GM13977 (cell line): ENCODE results near the gene ALPG.
A peak's percentile ranks its signal among the peaks of the same experiment; 100 is the strongest.
"Not testable (repeated sequence)": the region's sequence is repeated elsewhere in the genome, so short reads cannot be mapped to it uniquely, and the experiment has no call there.

Source experiments
- DNase-seq: peaks from one replicate; pipeline ENCODE4 v3.0.0; 2012; ENCODE audit warnings: low spot score
- in situ Hi-C: fragments of 300-500 bp; cut with MboI; formaldehyde crosslinking; loops from one replicate; pipeline ENCODE4 v1.12.0; 2022; ENCODE audit warnings: low sequenced_read_pairs, low pct_unique_long_range_greater_than_20kb, mixed read lengths, inconsistent platforms; ENCODE audit not compliant: unreplicated experiment
- TF ChIP-seq, protein P1 (sequence below): IDR thresholded peaks from 2 replicates; pipeline ENCODE4 v1.5.1; 2012; ENCODE audit warnings: mild to moderate bottlenecking, control low read depth; ENCODE audit not compliant: insufficient read depth; ENCODE audit errors: extremely low read depth, missing control alignments

ALPG gene

GRCh38 chr2:232365621-232366321 is 40.9 kb upstream of the ALPG start:
- DNase-seq: no peak
- TF ChIP-seq, protein P1, sequence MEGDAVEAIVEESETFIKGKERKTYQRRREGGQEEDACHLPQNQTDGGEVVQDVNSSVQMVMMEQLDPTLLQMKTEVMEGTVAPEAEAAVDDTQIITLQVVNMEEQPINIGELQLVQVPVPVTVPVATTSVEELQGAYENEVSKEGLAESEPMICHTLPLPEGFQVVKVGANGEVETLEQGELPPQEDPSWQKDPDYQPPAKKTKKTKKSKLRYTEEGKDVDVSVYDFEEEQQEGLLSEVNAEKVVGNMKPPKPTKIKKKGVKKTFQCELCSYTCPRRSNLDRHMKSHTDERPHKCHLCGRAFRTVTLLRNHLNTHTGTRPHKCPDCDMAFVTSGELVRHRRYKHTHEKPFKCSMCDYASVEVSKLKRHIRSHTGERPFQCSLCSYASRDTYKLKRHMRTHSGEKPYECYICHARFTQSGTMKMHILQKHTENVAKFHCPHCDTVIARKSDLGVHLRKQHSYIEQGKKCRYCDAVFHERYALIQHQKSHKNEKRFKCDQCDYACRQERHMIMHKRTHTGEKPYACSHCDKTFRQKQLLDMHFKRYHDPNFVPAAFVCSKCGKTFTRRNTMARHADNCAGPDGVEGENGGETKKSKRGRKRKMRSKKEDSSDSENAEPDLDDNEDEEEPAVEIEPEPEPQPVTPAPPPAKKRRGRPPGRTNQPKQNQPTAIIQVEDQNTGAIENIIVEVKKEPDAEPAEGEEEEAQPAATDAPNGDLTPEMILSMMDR: peak; percentile 45
- in situ Hi-C loops: no loop called here

DNA sequence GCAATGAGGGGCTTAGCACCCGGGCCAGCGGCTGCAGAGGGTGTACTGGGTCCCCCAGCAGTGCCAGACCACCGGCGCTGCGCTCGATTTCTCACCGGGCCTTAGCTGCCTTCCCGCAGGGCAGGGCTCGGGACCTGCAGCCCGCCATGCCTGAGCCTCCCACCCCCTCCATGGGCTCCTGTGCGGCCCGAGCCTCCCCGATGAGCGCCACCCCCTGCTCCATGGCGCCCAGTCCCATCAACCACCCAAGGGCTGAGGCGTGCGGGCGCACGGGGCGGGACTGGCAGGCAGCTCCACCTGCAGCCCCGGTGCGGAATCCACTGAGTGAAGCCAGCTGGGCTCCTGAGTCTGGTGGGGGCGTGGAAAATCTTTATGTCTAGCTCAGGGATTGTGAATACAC is 40.2 kb upstream of the ALPG start:
- in situ Hi-C loops, DNase-seq: not testable (repeated sequence)

GRCh38 chr2:232367016-232367415 is 39.6 kb upstream of the ALPG start:
- in situ Hi-C loops: no loop called here
- no peak for DNase-seq
- TF ChIP-seq, protein P1: no peak

DNA sequence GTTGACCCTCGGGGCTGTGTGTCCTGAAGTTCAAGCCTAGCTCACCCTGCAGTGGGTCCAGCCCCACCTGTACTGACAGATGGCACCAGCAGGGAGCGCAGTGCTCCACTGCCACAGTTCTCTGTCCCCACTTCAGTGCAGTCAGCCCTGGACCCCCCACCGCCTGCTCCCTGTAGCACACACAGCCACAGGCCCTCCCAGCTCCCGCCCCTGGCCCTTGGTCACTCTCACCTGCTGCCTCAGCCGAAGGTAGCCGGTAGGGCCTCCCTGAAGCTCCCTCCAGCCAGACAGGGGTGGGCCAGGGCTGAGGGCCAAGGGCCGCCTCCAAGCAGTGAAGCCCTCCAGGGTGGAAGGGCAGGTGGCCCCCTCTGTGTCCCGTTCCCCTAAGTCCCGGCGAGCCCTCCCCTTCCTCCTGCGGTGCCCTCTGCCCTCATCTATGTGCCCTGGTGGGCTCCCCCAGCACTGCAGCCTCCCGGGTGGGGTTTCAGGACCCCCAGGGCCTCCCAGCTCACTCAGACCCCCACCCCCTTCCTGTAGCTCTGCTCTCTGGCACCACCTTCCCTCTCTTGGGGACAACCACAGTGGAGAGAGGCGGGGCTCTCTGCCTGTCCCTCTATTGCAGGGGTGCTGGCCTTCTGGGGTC is 38.9 kb upstream of the ALPG start:
- in situ Hi-C loops: no loop called here
- DNase-seq: no peak
- TF ChIP-seq, protein P1: peak; percentile 41

DNA sequence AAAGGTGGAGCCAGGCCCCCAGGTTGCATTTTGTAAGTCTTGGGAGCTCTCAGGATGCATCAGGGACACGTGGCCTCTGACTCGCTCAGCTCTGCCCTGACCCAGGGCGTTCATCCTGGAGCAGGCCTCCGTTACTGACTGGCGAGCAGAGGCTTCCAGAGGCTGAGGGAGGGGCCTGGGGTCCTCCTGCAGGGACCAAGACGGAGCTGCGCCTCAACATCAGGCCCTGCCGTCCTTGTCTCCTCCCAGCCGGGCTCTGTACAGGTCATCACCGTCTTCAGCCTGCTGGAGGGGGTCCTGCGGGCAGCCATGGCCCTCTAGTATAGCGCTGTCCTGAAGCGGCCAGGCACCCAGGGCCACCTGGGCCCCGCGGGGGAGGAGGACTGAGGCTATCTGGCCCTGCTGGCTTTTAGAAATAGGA is 38.3 kb upstream of the ALPG start:
- DNase-seq: no peak
- in situ Hi-C loops: no loop called here
- TF ChIP-seq, protein P1: no peak

- in situ Hi-C loops: no loop called here
- DNase-seq: no peak
- TF ChIP-seq, protein P1: no peak
Measured at GRCh38 chr2:232369126-232369951, 37.3 kb upstream of the ALPG start.

DNA sequence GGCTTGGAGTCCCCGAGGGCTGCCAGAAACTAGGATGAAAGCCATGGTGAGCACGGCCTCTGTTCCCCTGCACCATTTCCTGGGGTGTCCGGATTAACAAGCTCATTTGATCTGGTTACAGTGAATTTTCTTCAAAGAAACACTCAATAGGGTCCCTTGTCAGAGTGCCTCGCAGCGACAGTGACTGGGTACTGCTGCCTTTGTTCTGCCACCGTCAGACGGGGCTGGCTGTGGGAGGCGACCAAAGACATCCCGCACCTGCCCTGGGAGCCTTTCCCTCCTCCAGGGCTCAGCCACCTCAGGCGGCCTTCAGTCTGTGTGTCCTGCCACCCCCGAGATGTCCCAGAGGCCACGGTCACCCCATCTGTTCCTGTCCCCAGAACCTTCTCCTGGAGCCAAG is 36.6 kb upstream of the ALPG start:
- DNase-seq, in situ Hi-C loops: not testable (repeated sequence)
